DND-41 (cell line): Measurements from ENCODE around the gene SEC24D.
A peak's percentile ranks its signal among the peaks of the same experiment; 100 is the strongest.

Source experiments
- ATAC-seq: fragments of 200-7000 bp; cut with Tn5 transposase; 3 replicates; pipeline ENCODE4 v1.9.1; 2021; ENCODE audit warnings: low read depth; ENCODE audit not compliant: insufficient read depth
- DNase-seq: peaks from one replicate; pipeline ENCODE4 v3.0.0-alpha.2; 2020
- H2AFZ ChIP-seq: 2 replicates; pipeline ENCODE4 v1.6.0; 2012; ENCODE audit warnings: low read depth, low read length
- H3K27ac ChIP-seq: 2 replicates; pipeline ENCODE4 v1.5.1; 2012; ENCODE audit warnings: low read length, inconsistent platforms
- H3K27me3 ChIP-seq: fragments of 200-600 bp; sonication (generic); 2 replicates; pipeline ENCODE4 v1.6.0; 2012; ENCODE audit warnings: low read length, mild to moderate bottlenecking, inconsistent platforms; ENCODE audit not compliant: insufficient read depth, poor library complexity
- H3K36me3 ChIP-seq: 2 replicates; pipeline ENCODE4 v1.5.1; 2012; ENCODE audit warnings: low read length, inconsistent platforms; ENCODE audit not compliant: insufficient read depth
- H3K4me1 ChIP-seq: 2 replicates; pipeline ENCODE4 v1.5.1; 2012; ENCODE audit warnings: mild to moderate bottlenecking, low read length; ENCODE audit not compliant: insufficient read depth
- H3K4me2 ChIP-seq: 2 replicates; pipeline ENCODE4 v1.6.0; 2012; ENCODE audit warnings: mild to moderate bottlenecking, moderate library complexity, low read length, inconsistent platforms; ENCODE audit not compliant: insufficient read depth
- H3K4me3 ChIP-seq, 2 experiments: fragments of 200-600 bp in 1 of 2; shearing (Covaris generic) in 1 of 2; 2 replicates each; pipeline ENCODE4 v1.5.1; 2012 to 2016; ENCODE audit warnings: inconsistent platforms in 2 of 2, low read length in 2 of 2, mild to moderate bottlenecking in 2 of 2, low read depth in 1 of 2, moderate library complexity in 1 of 2
- H3K79me2 ChIP-seq: 2 replicates; pipeline ENCODE4 v1.6.0; 2012; ENCODE audit warnings: low read length, inconsistent platforms; ENCODE audit not compliant: insufficient read depth
- H3K9ac ChIP-seq: 2 replicates; pipeline ENCODE4 v1.6.0; 2012; ENCODE audit warnings: low read depth, mild to moderate bottlenecking, inconsistent platforms, low read length, moderate library complexity
- H3K9me3 ChIP-seq: 2 replicates; pipeline ENCODE4 v1.5.1; 2012; ENCODE audit warnings: low read length, moderate library complexity, mild to moderate bottlenecking, inconsistent platforms; ENCODE audit not compliant: insufficient read depth, severe bottlenecking
- H4K20me1 ChIP-seq: 2 replicates; pipeline ENCODE4 v1.6.0; 2012; ENCODE audit warnings: low read length; ENCODE audit not compliant: insufficient read depth
- CTCF ChIP-seq: IDR thresholded peaks from 2 replicates; pipeline ENCODE4 v1.5.1; 2012; ENCODE audit warnings: borderline replicate concordance, low read length, moderate library complexity, mild to moderate bottlenecking; ENCODE audit not compliant: poor library complexity, severe bottlenecking; ENCODE audit errors: extremely low read depth
- EZH2 ChIP-seq: IDR thresholded peaks from 3 replicates; pipeline ENCODE4 v1.6.1; 2012; ENCODE audit warnings: borderline replicate concordance, low read depth, mild to moderate bottlenecking, moderate library complexity, low read length, inconsistent platforms; ENCODE audit not compliant: severe bottlenecking

Gene SEC24D

GRCh38 chr4:118866442-118866841 lies 30.5 kb upstream of the SEC24D start:
- TF ChIP-seq CTCF (no peak), EZH2 (no peak)
- no peaks in the 10 kb centered on the region for H3K4me1 ChIP-seq
- H3K9ac ChIP-seq: no peak overlapping the region
- ATAC-seq: 0 out of 3 replicates have a peak, but pooled peaks have one; percentile 14
- H3K36me3 ChIP-seq: no peaks in the 10 kb centered on the region
- DNase-seq: no peak
- H4K20me1 ChIP-seq: no peaks in the 10 kb centered on the region
- H3K9me3 ChIP-seq: no peaks in the 10 kb centered on the region
- H3K27ac ChIP-seq: no peak overlapping the region
- no peak overlapping the region for H3K4me2 ChIP-seq
- H3K27me3 ChIP-seq: no peaks in the 10 kb centered on the region
- no peak overlapping the region for H3K4me3 ChIP-seq
- no peaks in the 10 kb centered on the region for H3K79me2 ChIP-seq
- no peak overlapping the region for H2AFZ ChIP-seq

GRCh38 chr4:118865091-118865708 lies 29.3 kb upstream of the SEC24D start:
- no peaks in the 10 kb centered on the region for H3K36me3 ChIP-seq
- H3K27ac ChIP-seq: no peak overlapping the region
- 0 out of 2 replicates have a peak overlapping the region, but pooled peaks have one; percentile 48 for H2AFZ ChIP-seq
- H3K9ac ChIP-seq: no peak overlapping the region
- ATAC-seq (peak; percentile 86), DNase-seq (peak; percentile 24)
- TF ChIP-seq EZH2 (no peak), CTCF (peak; percentile 77)
- no peaks in the 10 kb centered on the region for H3K4me1 ChIP-seq
- no peak overlapping the region for H3K4me3 ChIP-seq
- no peaks in the 10 kb centered on the region for H3K9me3 ChIP-seq
- H3K27me3 ChIP-seq: no peaks in the 10 kb centered on the region
- no peaks in the 10 kb centered on the region for H4K20me1 ChIP-seq
- H3K79me2 ChIP-seq: no peaks in the 10 kb centered on the region
- H3K4me2 ChIP-seq: peak overlapping the region; percentile 17; the same call in 1 of the 2 replicates

- H3K79me2 ChIP-seq: no peaks in the 10 kb centered on the region
- H3K27me3 ChIP-seq: no peaks in the 10 kb centered on the region
- no peaks in the 10 kb centered on the region for H4K20me1 ChIP-seq
- H2AFZ ChIP-seq: no peak overlapping the region
- TF ChIP-seq CTCF: no peak
- no peak for TF ChIP-seq EZH2
- H3K9ac ChIP-seq: no peak overlapping the region
- DNase-seq: no peak
- H3K27ac ChIP-seq: no peak overlapping the region
- H3K4me2 ChIP-seq: no peak overlapping the region
- no peak for ATAC-seq
- no peaks in the 10 kb centered on the region for H3K36me3 ChIP-seq
- H3K9me3 ChIP-seq: no peaks in the 10 kb centered on the region
- H3K4me1 ChIP-seq: no peaks in the 10 kb centered on the region
- H3K4me3 ChIP-seq: no peak overlapping the region
These were observed 22.9 kb upstream of the SEC24D start for GRCh38 chr4:118858779-118859178.
